GM12878 (cell line): ENCODE data around the gene LRRC8D.

Source experiments
- LARP7 ChIP-seq: fragments of 450-650 bp; IDR thresholded peaks from 2 replicates; pipeline ENCODE4 v1.6.1; 2017; ENCODE audit warnings: mild to moderate bottlenecking
- POLR2A ChIP-seq: IDR thresholded peaks from 2 replicates; pipeline ENCODE4 v1.6.1; 2011; ENCODE audit warnings: low read depth, mild to moderate bottlenecking, low read length
- RFX5 ChIP-seq: IDR thresholded peaks from 2 replicates; pipeline ENCODE4 v1.6.1; 2011; ENCODE audit warnings: low read depth, low read length, improper control_type of control experiment

GRCh38 chr1:89973471-89974127, 152.8 kb downstream of the LRRC8D start:
- TF ChIP-seq LARP7 (no peak), POLR2A (no peak), RFX5 (no peak)
